ENCODE data around the gene IMPA2.

- TF ChIP-seq, protein P1, sequence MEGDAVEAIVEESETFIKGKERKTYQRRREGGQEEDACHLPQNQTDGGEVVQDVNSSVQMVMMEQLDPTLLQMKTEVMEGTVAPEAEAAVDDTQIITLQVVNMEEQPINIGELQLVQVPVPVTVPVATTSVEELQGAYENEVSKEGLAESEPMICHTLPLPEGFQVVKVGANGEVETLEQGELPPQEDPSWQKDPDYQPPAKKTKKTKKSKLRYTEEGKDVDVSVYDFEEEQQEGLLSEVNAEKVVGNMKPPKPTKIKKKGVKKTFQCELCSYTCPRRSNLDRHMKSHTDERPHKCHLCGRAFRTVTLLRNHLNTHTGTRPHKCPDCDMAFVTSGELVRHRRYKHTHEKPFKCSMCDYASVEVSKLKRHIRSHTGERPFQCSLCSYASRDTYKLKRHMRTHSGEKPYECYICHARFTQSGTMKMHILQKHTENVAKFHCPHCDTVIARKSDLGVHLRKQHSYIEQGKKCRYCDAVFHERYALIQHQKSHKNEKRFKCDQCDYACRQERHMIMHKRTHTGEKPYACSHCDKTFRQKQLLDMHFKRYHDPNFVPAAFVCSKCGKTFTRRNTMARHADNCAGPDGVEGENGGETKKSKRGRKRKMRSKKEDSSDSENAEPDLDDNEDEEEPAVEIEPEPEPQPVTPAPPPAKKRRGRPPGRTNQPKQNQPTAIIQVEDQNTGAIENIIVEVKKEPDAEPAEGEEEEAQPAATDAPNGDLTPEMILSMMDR (IDR thresholded peaks at IDR 0.05), result no peak
- no peak for TF ChIP-seq POLR2A (IDR thresholded peaks at IDR 0.05)
Measured at GRCh38 chr18:12034241-12035100, 53.2 kb downstream of the IMPA2 start.

All from gastroesophageal sphincter (tissue), 3 donors.